Neural cell (in vitro differentiated cells): Measurements from ENCODE around the gene PCDHA6. TPM values are rescaled to one million over a fixed set of nuclear protein-coding genes. Genes with fewer than 3 reads are reported as not detected.
"Not testable (repeated sequence)": the region's sequence is repeated elsewhere in the genome, so short reads cannot be mapped to it uniquely, and the experiment has no call there.

Experiments
- H2AFZ ChIP-seq: fragments of 200-600, 300-800 bp; sonication (generic), shearing (Covaris generic); 2 replicates; pipeline ENCODE4 v1.6.0; 2014; ENCODE audit warnings: low read depth, mild to moderate bottlenecking, antibody characterized with exemption, low read length, moderate library complexity
- H3F3A ChIP-seq: fragments of 200-600 bp; shearing (Covaris generic); 2 replicates; pipeline ENCODE4 v1.6.1; 2016; ENCODE audit warnings: mild to moderate bottlenecking, moderate library complexity, mixed read lengths, antibody characterized with exemption, low read length; ENCODE audit not compliant: insufficient read depth, poor library complexity, severe bottlenecking
- H3K27ac ChIP-seq: fragments of 200-600, 300-800 bp; sonication (generic), shearing (Covaris generic); 2 replicates; pipeline ENCODE4 v1.5.1; 2014; ENCODE audit warnings: mild to moderate bottlenecking, low read length, moderate library complexity
- H3K27me3 ChIP-seq: fragments of 300-800, 200-600 bp; sonication (generic), shearing (Covaris generic); 2 replicates; pipeline ENCODE4 v1.6.0; 2014; ENCODE audit warnings: mild to moderate bottlenecking, low read depth, low read length, moderate library complexity; ENCODE audit not compliant: insufficient read depth
- H3K36me3 ChIP-seq: fragments of 300-800, 200-600 bp; sonication (generic), shearing (Covaris generic); 2 replicates; pipeline ENCODE4 v1.5.1; 2014; ENCODE audit warnings: mild to moderate bottlenecking, antibody characterized with exemption, low read length, moderate library complexity; ENCODE audit not compliant: insufficient read depth
- H3K4me2 ChIP-seq: fragments of 300-800, 200-600 bp; sonication (generic), shearing (Covaris generic); 2 replicates; pipeline ENCODE4 v1.6.0; 2014; ENCODE audit warnings: mild to moderate bottlenecking, low read length
- H3K4me3 ChIP-seq: fragments of 300-800, 200-600 bp; sonication (generic), shearing (Covaris generic); 2 replicates; pipeline ENCODE4 v1.5.1; 2014; ENCODE audit warnings: mild to moderate bottlenecking, low read length, moderate library complexity
- H3K79me2 ChIP-seq: fragments of 200-600 bp; shearing (Covaris generic); replicated peaks from 2 replicates; pipeline ENCODE4 v1.6.0; 2014; ENCODE audit warnings: mild to moderate bottlenecking, low read length, moderate library complexity; ENCODE audit not compliant: insufficient read depth
- H3K9ac ChIP-seq: fragments of 300-800, 200-600 bp; sonication (generic), shearing (Covaris generic); 2 replicates; pipeline ENCODE4 v1.6.1; 2016; ENCODE audit warnings: mild to moderate bottlenecking, low read length, mixed read lengths
- H3K9me2 ChIP-seq: fragments of 200-600 bp; shearing (Covaris generic); 2 replicates; pipeline ENCODE4 v1.6.1; 2016; ENCODE audit warnings: mild to moderate bottlenecking, low read length, mixed read lengths; ENCODE audit not compliant: insufficient read depth
- H3K9me3 ChIP-seq: fragments of 200-600, 300-800 bp; sonication (generic), shearing (Covaris generic); 2 replicates; pipeline ENCODE4 v1.6.1; 2016; ENCODE audit warnings: mild to moderate bottlenecking, mixed run types, low read length, moderate library complexity, mixed read lengths
- H4K20me1 ChIP-seq: fragments of 200-600 bp; shearing (Covaris generic); 2 replicates; pipeline ENCODE4 v1.6.1; 2016; ENCODE audit warnings: mild to moderate bottlenecking, mixed run types; ENCODE audit not compliant: insufficient read depth
- CTCF ChIP-seq: fragments of 450-650 bp; IDR thresholded peaks from 2 replicates; pipeline ENCODE4 v1.5.1; 2014; ENCODE audit warnings: antibody characterized with exemption, mild to moderate bottlenecking, moderate library complexity; ENCODE audit not compliant: poor library complexity, severe bottlenecking
- EZH2 ChIP-seq: fragments of 200-600, 300-800 bp; shearing (Covaris generic), sonication (generic); IDR thresholded peaks from 2 replicates; pipeline ENCODE4 v1.6.1; 2014; ENCODE audit warnings: antibody characterized with exemption, low read length, borderline replicate concordance, mild to moderate bottlenecking; ENCODE audit not compliant: insufficient read depth, poor library complexity, severe bottlenecking
- MXI1 ChIP-seq: fragments of 450-650 bp; conservative IDR thresholded peaks from 2 replicates; pipeline ENCODE4 v1.6.1; 2014; ENCODE audit warnings: antibody characterized with exemption, mild to moderate bottlenecking; ENCODE audit not compliant: poor library complexity, severe bottlenecking
- RAD21 ChIP-seq: fragments of 450-650 bp; conservative IDR thresholded peaks from 2 replicates; pipeline ENCODE4 v1.6.1; 2014; ENCODE audit warnings: antibody characterized with exemption, mild to moderate bottlenecking, moderate library complexity
- TAF1 ChIP-seq: IDR thresholded peaks from 2 replicates; pipeline ENCODE4 v1.6.1; 2012; ENCODE audit warnings: low read depth
- polyA plus RNA-seq: library from polyadenylated mRNA; depleted of rRNA; stranded (reverse); fragments of >200 nt; gene quantifications from 2 replicates; pipeline ENCODE4 v1.2.3, GENCODE V29; 2014

Gene PCDHA6
- polyA plus RNA-seq, 1 donor from 2014 or later, result 3.6 TPM

DNA sequence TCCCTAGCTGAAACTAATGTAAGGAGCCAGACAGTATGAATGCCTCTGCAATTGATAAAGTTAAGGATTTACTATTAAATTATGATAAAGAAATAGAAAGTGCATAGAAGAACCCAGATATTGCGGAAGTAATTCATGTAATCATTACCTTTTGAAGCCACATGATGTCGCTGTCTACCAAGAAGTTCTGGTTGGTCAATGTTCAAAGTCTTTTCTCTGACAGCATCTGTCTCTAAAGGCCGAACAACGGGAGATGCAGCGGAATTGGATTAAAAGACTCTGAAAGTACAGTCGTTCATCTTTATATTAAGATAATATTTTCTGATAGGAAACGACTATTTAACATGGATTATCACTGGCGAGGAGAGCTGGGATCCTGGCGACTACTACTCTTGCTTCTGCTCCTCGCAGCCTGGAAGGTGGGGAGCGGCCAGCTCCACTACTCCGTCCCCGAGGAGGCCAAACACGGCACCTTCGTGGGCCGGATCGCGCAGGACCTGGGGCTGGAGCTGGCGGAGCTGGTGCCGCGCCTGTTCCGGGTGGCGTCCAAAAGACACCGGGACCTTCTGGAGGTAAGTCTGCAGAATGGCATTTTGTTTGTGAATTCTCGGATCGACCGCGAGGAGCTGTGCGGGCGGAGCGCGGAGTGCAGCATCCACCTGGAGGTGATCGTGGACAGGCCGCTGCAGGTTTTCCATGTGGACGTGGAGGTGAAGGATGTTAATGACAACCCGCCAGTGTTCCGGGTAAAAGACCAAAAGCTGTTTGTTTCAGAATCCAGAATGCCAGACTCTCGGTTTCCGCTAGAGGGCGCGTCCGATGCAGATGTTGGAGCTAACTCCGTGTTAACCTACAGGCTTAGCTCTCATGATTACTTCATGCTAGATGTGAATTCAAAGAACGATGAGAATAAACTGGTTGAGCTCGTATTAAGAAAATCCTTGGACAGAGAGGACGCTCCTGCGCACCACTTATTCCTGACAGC, 13.5 kb downstream of the PCDHA6 start, which contains the start of gene PCDHA8:
TSS of gene PCDHA8 (plus strand) at position 210 of the 985 bp plus-strand sequence. CDS start at position 345, 135 bp downstream.
- Histone ChIP-seq H3K27ac (no peak within 1 kb of the TSS), H3K9ac (no peak within 1 kb of the TSS), H3K9me2 (no peaks in the 10 kb centered on the region), H3K27me3 (no peaks in the 10 kb centered on the region), H3K4me3 (peak within 1 kb of the TSS; percentile 31), H3K9me3 (peaks cover 10% of the 10 kb centered on the region), H4K20me1 (no peaks in the 10 kb centered on the region), H3K36me3 (peaks cover 17% of the 10 kb centered on the region), H3K4me2 (no peak within 1 kb of the TSS), H3F3A (no peaks in the 10 kb centered on the region), H3K79me2 (peaks cover 14% of the 10 kb centered on the region), H2AFZ (no peak within 1 kb of the TSS)
- no peak for TF ChIP-seq CTCF
- no peak for TF ChIP-seq RAD21

GRCh38 chr5:140842798-140843733, 15.3 kb downstream of the PCDHA6 start:
- Histone ChIP-seq H3K9me3 (peaks cover 7% of the 10 kb centered on the region), H3K36me3 (peaks cover 11% of the 10 kb centered on the region), H3K4me3 (no peak overlapping the region), H3K27ac (no peak overlapping the region), H3F3A (no peaks in the 10 kb centered on the region), H3K4me2 (no peak overlapping the region), H4K20me1 (no peaks in the 10 kb centered on the region), H3K9me2 (no peaks in the 10 kb centered on the region), H3K27me3 (no peaks in the 10 kb centered on the region), H3K9ac (no peak overlapping the region), H3K79me2 (peaks cover 14% of the 10 kb centered on the region), H2AFZ (no peak overlapping the region)
- TF ChIP-seq TAF1 (no peak), CTCF (no peak), MXI1 (no peak), EZH2 (no peak), RAD21 (no peak)

DNA sequence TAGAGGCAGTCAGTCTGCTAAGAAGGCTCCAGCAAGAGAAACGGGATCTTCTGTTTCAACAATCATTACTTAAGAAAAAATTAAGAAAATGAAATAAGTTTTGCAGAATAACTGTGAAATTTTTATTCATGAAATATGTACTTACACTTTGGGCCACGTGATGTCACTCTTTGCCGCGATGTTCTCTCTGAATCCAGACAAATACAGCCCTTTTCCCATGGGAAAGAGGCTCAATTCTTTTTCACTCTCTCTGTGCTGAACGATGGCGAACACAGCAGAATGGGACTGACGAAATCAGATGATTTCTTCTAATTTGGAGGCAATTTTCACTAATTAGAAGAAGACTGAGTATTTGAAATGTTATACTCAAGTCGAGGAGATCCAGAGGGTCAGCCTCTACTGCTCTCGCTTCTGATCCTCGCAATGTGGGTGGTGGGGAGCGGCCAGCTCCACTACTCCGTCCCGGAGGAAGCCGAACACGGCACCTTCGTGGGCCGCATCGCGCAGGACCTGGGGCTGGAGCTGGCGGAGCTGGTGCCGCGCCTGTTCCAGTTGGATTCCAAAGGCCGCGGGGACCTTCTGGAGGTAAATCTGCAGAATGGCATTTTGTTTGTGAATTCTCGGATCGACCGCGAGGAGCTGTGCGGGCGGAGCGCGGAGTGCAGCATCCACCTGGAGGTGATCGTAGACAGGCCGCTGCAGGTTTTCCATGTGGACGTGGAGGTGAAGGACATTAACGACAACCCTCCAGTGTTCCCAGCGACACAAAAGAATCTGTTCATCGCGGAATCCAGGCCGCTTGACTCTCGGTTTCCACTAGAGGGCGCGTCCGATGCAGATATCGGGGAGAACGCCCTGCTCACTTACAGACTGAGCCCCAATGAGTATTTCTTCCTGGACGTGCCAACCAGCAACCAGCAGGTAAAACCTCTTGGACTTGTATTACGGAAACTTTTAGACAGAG, 20.7 kb downstream of the PCDHA6 start, which contains the start of gene PCDHA9:
TSS of gene PCDHA9 (plus strand) at position 244 of the 964 bp plus-strand sequence. CDS start at position 358, 114 bp downstream.
- not testable (repeated sequence) for H3K27me3 ChIP-seq, H3F3A ChIP-seq, H3K79me2 ChIP-seq, H3K9me2 ChIP-seq, H2AFZ ChIP-seq, H3K27ac ChIP-seq, H3K9ac ChIP-seq, H3K36me3 ChIP-seq, H3K4me3 ChIP-seq, H3K9me3 ChIP-seq, H3K4me2 ChIP-seq, H4K20me1 ChIP-seq

GRCh38 chr5:140849831-140850634, 22.3 kb downstream of the PCDHA6 start:
- H3K9me2 ChIP-seq, H3K9me3 ChIP-seq, H3F3A ChIP-seq, H3K9ac ChIP-seq, H3K4me2 ChIP-seq, H3K36me3 ChIP-seq, H2AFZ ChIP-seq, H3K27me3 ChIP-seq, H3K4me3 ChIP-seq, H3K79me2 ChIP-seq, H3K27ac ChIP-seq, H4K20me1 ChIP-seq: not testable (repeated sequence)
